IMR-90 (cell line): ENCODE data around the gene FBXL7. TPM values are rescaled to one million over a fixed set of nuclear protein-coding genes. Genes with fewer than 3 reads are reported as not detected.

ENCODE experiments used
- ATAC-seq: fragments of 200-7000 bp; cut with Tn5 transposase; 2 replicates; pipeline ENCODE4 v1.9.1; 2020; ENCODE audit warnings: low read depth, mild to moderate bottlenecking, moderate library complexity
- BruUV-seq: library from RNA; stranded (reverse); fragments of 400-500 nt; replicated peaks from 2 replicates; lab custom pipeline; 2021; lab: Mats Ljungman, UMichigan
- CTCF ChIA-PET: fragments of 300-600 bp; formaldehyde crosslinking; extraction: SDS; loops from one replicate; lab custom pipeline; 2021; ENCODE audit warnings: antibody characterized with exemption; lab: Yijun Ruan, JAX
- POLR2A ChIA-PET: fragments of 300-600 bp; sonication (Branson Sonifier 250); formaldehyde crosslinking; loops from one replicate; lab custom pipeline; 2022; ENCODE audit warnings: antibody characterized with exemption; ENCODE audit not compliant: unreplicated experiment; lab: Charles Lee
- DNase-seq: peaks from one replicate; pipeline ENCODE4 v3.0.0; 2013
- H2AFZ ChIP-seq: replicated peaks from 2 replicates; pipeline ENCODE3; 2013; ENCODE audit warnings: low read length, mild to moderate bottlenecking; ENCODE audit not compliant: poor library complexity
- H2AK5ac ChIP-seq: 2 replicates; pipeline ENCODE4 v1.6.1; 2013; ENCODE audit warnings: low read depth, low read length, inconsistent platforms
- H2AK9ac ChIP-seq: replicated peaks from 2 replicates; pipeline ENCODE3; 2013; ENCODE audit warnings: mild to moderate bottlenecking, low read depth, low read length, moderate library complexity; ENCODE audit not compliant: poor library complexity
- H2BK120ac ChIP-seq: 2 replicates; pipeline ENCODE4 v1.6.1; 2013; ENCODE audit warnings: low read depth, low read length, inconsistent platforms
- H2BK15ac ChIP-seq: 3 replicates; pipeline ENCODE4 v1.6.1; 2013; ENCODE audit warnings: low read depth, low read length, inconsistent platforms
- H2BK20ac ChIP-seq: 2 replicates; pipeline ENCODE4 v1.6.1; 2013; ENCODE audit warnings: low read depth, mild to moderate bottlenecking, inconsistent platforms, low read length, moderate library complexity
- H2BK5ac ChIP-seq: 2 replicates; pipeline ENCODE4 v1.6.1; 2013; ENCODE audit warnings: mild to moderate bottlenecking, low read depth, low read length, inconsistent platforms; ENCODE audit not compliant: poor library complexity, severe bottlenecking
- H3K14ac ChIP-seq: replicated peaks from 2 replicates; pipeline ENCODE4 v1.6.1; 2013; ENCODE audit warnings: low read depth, low read length, inconsistent platforms
- H3K18ac ChIP-seq: 2 replicates; pipeline ENCODE4 v1.6.1; 2013; ENCODE audit warnings: low read depth, low read length, control low read depth
- H3K23ac ChIP-seq: 2 replicates; pipeline ENCODE4 v1.6.1; 2013; ENCODE audit warnings: low read depth, low read length, inconsistent platforms
- H3K27ac ChIP-seq: 2 replicates; pipeline ENCODE4 v1.5.1; 2013; ENCODE audit warnings: mild to moderate bottlenecking, control low read depth, low read length; ENCODE audit not compliant: insufficient read depth
- H3K27me3 ChIP-seq: 2 replicates; pipeline ENCODE4 v1.6.1; 2013; ENCODE audit warnings: low read length; ENCODE audit not compliant: control insufficient read depth, insufficient read depth
- H3K36me3 ChIP-seq: 2 replicates; pipeline ENCODE4 v1.6.1; 2013; ENCODE audit warnings: low read length, mixed read lengths; ENCODE audit not compliant: control insufficient read depth, insufficient read depth
- H3K4ac ChIP-seq: 2 replicates; pipeline ENCODE4 v1.6.1; 2013; ENCODE audit warnings: low read depth, low read length, inconsistent platforms
- H3K4me1 ChIP-seq: 2 replicates; pipeline ENCODE4 v1.6.1; 2013; ENCODE audit warnings: low read length, mixed read lengths; ENCODE audit not compliant: control insufficient read depth, insufficient read depth
- H3K4me2 ChIP-seq: 2 replicates; pipeline ENCODE4 v1.6.1; 2013; ENCODE audit warnings: low read depth, mild to moderate bottlenecking, control low read depth, low read length, moderate library complexity
- H3K4me3 ChIP-seq: 2 replicates; pipeline ENCODE4 v1.5.1; 2013; ENCODE audit warnings: low read depth, mild to moderate bottlenecking, control low read depth, low read length, moderate library complexity; ENCODE audit not compliant: insufficient read depth
- H3K56ac ChIP-seq: 2 replicates; pipeline ENCODE4 v1.6.1; 2013; ENCODE audit warnings: low read length, inconsistent platforms; ENCODE audit not compliant: insufficient read depth; ENCODE audit errors: extremely low read depth
- H3K79me1 ChIP-seq, 2 experiments: 2 replicates each; pipeline ENCODE4 v1.6.1; 2013; ENCODE audit warnings: low read length in 2 of 2, inconsistent platforms in 1 of 2, low read depth in 1 of 2
- H3K9ac ChIP-seq: 2 replicates; pipeline ENCODE4 v1.6.1; 2013; ENCODE audit warnings: low read depth, low read length, control low read depth
- H3K9me1 ChIP-seq: 2 replicates; pipeline ENCODE4 v1.6.1; 2013; ENCODE audit warnings: low read length, inconsistent platforms; ENCODE audit not compliant: insufficient read depth
- H3K9me3 ChIP-seq: 2 replicates; pipeline ENCODE4 v1.6.1; 2013; ENCODE audit warnings: low read length; ENCODE audit not compliant: control insufficient read depth, insufficient read depth
- H4K20me1 ChIP-seq: 2 replicates; pipeline ENCODE4 v1.6.1; 2013; ENCODE audit warnings: low read length, inconsistent platforms; ENCODE audit not compliant: insufficient read depth
- H4K5ac ChIP-seq: 2 replicates; pipeline ENCODE4 v1.6.1; 2013; ENCODE audit warnings: mild to moderate bottlenecking, low read depth, low read length, control low read depth
- H4K8ac ChIP-seq, 2 experiments: 2 replicates each; pipeline ENCODE4 v1.6.1; 2013; ENCODE audit warnings: low read depth in 2 of 2, low read length in 2 of 2, control low read depth in 1 of 2, inconsistent platforms in 1 of 2
- H4K91ac ChIP-seq: 2 replicates; pipeline ENCODE4 v1.6.1; 2013; ENCODE audit warnings: low read depth, low read length, inconsistent platforms; ENCODE audit not compliant: insufficient read depth
- BHLHE40 ChIP-seq: fragments of 150-350 bp; IDR thresholded peaks from 2 replicates; pipeline ENCODE4 v1.6.1; 2016; ENCODE audit warnings: mild to moderate bottlenecking, low read depth, low read length
- MAFK ChIP-seq: IDR thresholded peaks from 2 replicates; pipeline ENCODE4 v1.6.1; 2012; ENCODE audit warnings: low read depth, low read length, improper control_type of control experiment
- MAZ ChIP-seq: IDR thresholded peaks from 2 replicates; pipeline ENCODE4 v1.6.1; 2012; ENCODE audit warnings: low read depth, mild to moderate bottlenecking, low read length, improper control_type of control experiment, moderate library complexity, borderline replicate concordance
- RAD21 ChIP-seq: IDR thresholded peaks from 2 replicates; pipeline ENCODE4 v1.6.1; 2012; ENCODE audit warnings: low read length, improper control_type of control experiment
- RCOR1 ChIP-seq: IDR thresholded peaks from 2 replicates; pipeline ENCODE4 v1.6.1; 2012; ENCODE audit warnings: mild to moderate bottlenecking, low read length, improper control_type of control experiment; ENCODE audit not compliant: insufficient replicate concordance
- RFX5 ChIP-seq: IDR thresholded peaks from 2 replicates; pipeline ENCODE4 v1.8.0; 2012; ENCODE audit warnings: low read depth, mild to moderate bottlenecking, low read length, moderate library complexity
- SMC3 ChIP-seq: fragments of 150-350 bp; IDR thresholded peaks from 2 replicates; pipeline ENCODE4 v1.6.1; 2016; ENCODE audit warnings: low read depth, mild to moderate bottlenecking, antibody characterized with exemption, low read length, moderate library complexity
- WGBS, 2 experiments: methylation state at CpG; one replicate each; pipeline versions ENCODE4 v1.1.5 to v1.1.7; 2013; ENCODE audit warnings: missing lambda C conversion rate in 2 of 2; ENCODE audit not compliant: insufficient read length in 1 of 2; ENCODE audit errors: extremely low coverage in 2 of 2; 5-methylcytosine and 5-hydroxymethylcytosine counted together
- dilution Hi-C: fragments of 300-500 bp; cut with HindIII; formaldehyde crosslinking; loops from one replicate; pipeline ENCODE4 v1.14.3; 2018; ENCODE audit warnings: low sequenced_read_pairs; ENCODE audit not compliant: unreplicated experiment
- in situ Hi-C: fragments of 300-500 bp; cut with MboI; formaldehyde crosslinking; loops from 3 replicates; pipeline ENCODE4 v1.14.3; 2019; ENCODE audit warnings: low sequenced_read_pairs, inconsistent platforms, mixed read lengths
- intact Hi-C: fragments of 100-400 bp; cut with micrococcal nuclease; formaldehyde crosslinking; loops from 2 replicates; pipeline ENCODE4 v1.10.0; 2022
- polyA plus RNA-seq, 3 experiments: library from polyadenylated mRNA; depleted of rRNA; stranded (reverse); fragments of >200 nt; gene quantifications; 2 replicates each; pipeline ENCODE4 v1.2.3, GENCODE V29; 2012; ENCODE audit warnings: low replicate concordance in 1 of 3
- total RNA-seq: library from RNA; depleted of rRNA; stranded (reverse); fragments of >200 nt; gene quantifications from 2 replicates; pipeline ENCODE4 v1.2.3, GENCODE V29; 2012

Gene FBXL7
- total and polyA plus RNA-seq, 2 of the 4 experiments (the other 2 are of a cell fraction), result 4.1 to 10.2 TPM

DNA sequence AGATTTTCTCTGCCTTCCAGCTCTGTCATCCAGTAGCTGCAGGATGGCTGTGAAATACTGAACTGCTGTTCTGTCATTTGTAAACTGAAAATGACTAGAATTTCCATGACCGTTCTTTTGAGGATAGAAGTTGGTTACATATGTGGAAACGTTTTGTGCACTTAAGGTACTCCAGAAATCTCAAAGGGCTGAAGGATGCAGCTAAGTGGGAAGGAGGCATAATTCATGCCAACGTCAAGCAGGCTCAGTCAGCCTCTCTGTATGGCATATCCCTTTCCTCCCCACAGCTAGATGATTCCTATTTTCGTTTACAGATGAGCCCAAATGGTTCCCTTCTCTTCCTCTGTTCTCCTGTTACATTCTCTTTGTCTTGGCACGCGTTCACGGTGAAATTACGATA, 257.6 kb downstream of the FBXL7 start:
- Histone ChIP-seq H2BK120ac (no peak overlapping the region), H2BK20ac (no peak overlapping the region), H3K4me2 (no peak overlapping the region), H3K4me3 (no peak overlapping the region), H3K56ac (no peak overlapping the region), H3K4me1 (no peaks in the 10 kb centered on the region), H2BK15ac (peak overlapping the region; percentile 21; the same call in 1 of the 3 replicates), H3K23ac (no peak overlapping the region), H2AK9ac (no peak overlapping the region), H3K4ac (peak overlapping the region; percentile 2; the same call in 1 of the 2 replicates), H2BK5ac (no peak overlapping the region), H2AFZ (no peak overlapping the region), H3K27ac (no peak overlapping the region), H2AK5ac (no peak overlapping the region), H3K9me3 (peaks cover 2% of the 10 kb centered on the region), H3K18ac (no peak overlapping the region), H4K20me1 (peaks cover 5% of the 10 kb centered on the region), H3K27me3 (no peaks in the 10 kb centered on the region), H4K8ac (no peak overlapping the region), H4K5ac (no peak overlapping the region), H3K36me3 (no peaks in the 10 kb centered on the region), H3K79me1 (peaks cover 5 to 16% of the 10 kb centered on the region in 2 experiments; a peak in 3 of 4 replicates), H3K14ac (no peak overlapping the region), H3K9ac (no peak overlapping the region), H4K91ac (no peak overlapping the region), H3K9me1 (no peaks in the 10 kb centered on the region)
- DNase-seq, result no peak
- ChIA-PET CTCF (interaction anchor here (0.6 to 0.7 kb wide), 2 partner anchors 32 to 860 kb away, joined by 3 to 4 read pairs; no protein-coding TSS in a partner anchor), POLR2A (no interaction called here)
- dilution Hi-C loops, result no loop called here
- BruUV-seq, result no TSS peak
- in situ Hi-C loops, result no loop called here
- WGBS, 2 experiments, result no CpG with 5 or more reads among the region's 8 CpGs
- no peak for TF ChIP-seq MAFK
- TF ChIP-seq SMC3, result no peak
- TF ChIP-seq RFX5, result no peak
- no peak for TF ChIP-seq RAD21
- TF ChIP-seq MAZ, result no peak
- no peak for TF ChIP-seq BHLHE40
- no peak for TF ChIP-seq RCOR1
- ATAC-seq, result no peak
- intact Hi-C loops, result no loop called here
